Vagina (tissue), 2 donors: Measurements from ENCODE around the gene MTHFS. TPM values are rescaled to one million over a fixed set of nuclear protein-coding genes. Genes with fewer than 3 reads are reported as not detected.

Source experiments
- DNase-seq, 2 donors: peaks; one replicate each; pipeline ENCODE4 v3.0.0-alpha.2; 2017; ENCODE audit errors: extremely low spot score in 2 of 2
- H3K27ac ChIP-seq: fragments of 200-600 bp; sonication (generic); one replicate; pipeline ENCODE4 v1.5.1; 2019
- H3K27me3 ChIP-seq: fragments of 200-600 bp; sonication (generic); one replicate; pipeline ENCODE4 v1.5.1; 2019
- H3K36me3 ChIP-seq, 2 donors: fragments of 200-600 bp; sonication (generic); one replicate each; pipeline ENCODE4 v1.5.1; 2017 to 2019
- H3K4me1 ChIP-seq: fragments of 200-600 bp; sonication (generic); one replicate; pipeline ENCODE4 v1.5.1; 2019
- H3K4me3 ChIP-seq, 2 donors: fragments of 200-600 bp; sonication (generic); 1 replicate in 1 of 2; 2 replicates in 1 of 2; pipeline ENCODE4 v1.5.1; 2016 to 2019
- H3K9me3 ChIP-seq: fragments of 200-600 bp; sonication (generic); one replicate; pipeline ENCODE4 v1.5.1; 2019
- POLR2A ChIP-seq, 2 donors: fragments of 450-650 bp; IDR thresholded peaks; one replicate each; pipeline ENCODE4 v1.6.1; 2017; ENCODE audit warnings: antibody characterized with exemption in 2 of 2, mild to moderate bottlenecking in 2 of 2, moderate library complexity in 2 of 2
- POLR2AphosphoS5 ChIP-seq, 2 donors: sonication (generic); formaldehyde crosslinking; IDR thresholded peaks; one replicate each; pipeline ENCODE4 v1.9.0; 2017; ENCODE audit warnings: antibody characterized with exemption in 2 of 2, mild to moderate bottlenecking in 2 of 2, low read depth in 1 of 2; ENCODE audit not compliant: insufficient read depth in 1 of 2
- intact Hi-C: fragments of 100-400 bp; cut with DNase I; formaldehyde crosslinking; loops from one replicate; pipeline ENCODE4 v1.15.1; 2023
- total RNA-seq: library from RNA; depleted of rRNA; stranded (reverse); fragments of >200 nt; gene quantifications from one replicate; pipeline ENCODE4 v1.2.3, GENCODE V29; 2016
- TF ChIP-seq, protein P1 (sequence below), 3 experiments: fragments of 450-650 bp in 2 of 3; fragments of 200-600 bp in 1 of 3; sonication (generic) in 1 of 3; IDR thresholded peaks; one replicate each; pipeline ENCODE4 v1.5.1; 2017 to 2019; ENCODE audit warnings: antibody characterized with exemption in 3 of 3, mild to moderate bottlenecking in 2 of 3, moderate library complexity in 2 of 3

The MTHFS gene
- total RNA-seq, 1 donor from 2014 or later: 7.1 TPM

DNA sequence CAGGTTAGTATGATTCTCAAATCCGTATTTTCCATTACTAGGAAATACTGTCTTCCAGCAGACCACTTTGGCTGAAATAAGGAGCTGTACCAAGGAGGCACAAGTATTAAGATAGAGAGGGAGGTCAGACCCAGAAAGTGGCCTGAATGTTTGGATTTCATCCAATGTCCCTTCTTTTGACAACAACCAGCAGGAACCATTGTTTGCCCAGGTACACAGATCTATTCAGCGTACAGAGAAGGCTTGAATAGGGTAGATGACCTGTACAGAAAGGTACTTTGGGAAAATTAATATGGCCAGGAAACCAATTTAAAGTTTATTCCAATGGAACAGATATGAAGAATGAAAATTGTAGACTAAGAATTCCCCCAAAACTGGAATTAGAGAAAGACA, 12.6 kb downstream of the MTHFS start:
- DNase-seq: no peak
- Histone ChIP-seq H3K4me3 (no peak overlapping the region), H3K27ac (no peak overlapping the region), H3K36me3 (peaks cover 0 to 30% of the 10 kb centered on the region in 2 donors), H3K4me1 (no peaks in the 10 kb centered on the region), H3K27me3 (no peaks in the 10 kb centered on the region), H3K9me3 (no peaks in the 10 kb centered on the region)
- intact Hi-C loops: no loop called here
- TF ChIP-seq, protein P1, sequence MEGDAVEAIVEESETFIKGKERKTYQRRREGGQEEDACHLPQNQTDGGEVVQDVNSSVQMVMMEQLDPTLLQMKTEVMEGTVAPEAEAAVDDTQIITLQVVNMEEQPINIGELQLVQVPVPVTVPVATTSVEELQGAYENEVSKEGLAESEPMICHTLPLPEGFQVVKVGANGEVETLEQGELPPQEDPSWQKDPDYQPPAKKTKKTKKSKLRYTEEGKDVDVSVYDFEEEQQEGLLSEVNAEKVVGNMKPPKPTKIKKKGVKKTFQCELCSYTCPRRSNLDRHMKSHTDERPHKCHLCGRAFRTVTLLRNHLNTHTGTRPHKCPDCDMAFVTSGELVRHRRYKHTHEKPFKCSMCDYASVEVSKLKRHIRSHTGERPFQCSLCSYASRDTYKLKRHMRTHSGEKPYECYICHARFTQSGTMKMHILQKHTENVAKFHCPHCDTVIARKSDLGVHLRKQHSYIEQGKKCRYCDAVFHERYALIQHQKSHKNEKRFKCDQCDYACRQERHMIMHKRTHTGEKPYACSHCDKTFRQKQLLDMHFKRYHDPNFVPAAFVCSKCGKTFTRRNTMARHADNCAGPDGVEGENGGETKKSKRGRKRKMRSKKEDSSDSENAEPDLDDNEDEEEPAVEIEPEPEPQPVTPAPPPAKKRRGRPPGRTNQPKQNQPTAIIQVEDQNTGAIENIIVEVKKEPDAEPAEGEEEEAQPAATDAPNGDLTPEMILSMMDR (IDR thresholded peaks at IDR 0.05): no peak
- TF ChIP-seq POLR2A (IDR thresholded peaks at IDR 0.05) (no peak), POLR2AphosphoS5 (IDR thresholded peaks at IDR 0.05; ENCODE audit: insufficient read depth in 1 of 2, low read depth in 1 of 2) (no peak)

DNA sequence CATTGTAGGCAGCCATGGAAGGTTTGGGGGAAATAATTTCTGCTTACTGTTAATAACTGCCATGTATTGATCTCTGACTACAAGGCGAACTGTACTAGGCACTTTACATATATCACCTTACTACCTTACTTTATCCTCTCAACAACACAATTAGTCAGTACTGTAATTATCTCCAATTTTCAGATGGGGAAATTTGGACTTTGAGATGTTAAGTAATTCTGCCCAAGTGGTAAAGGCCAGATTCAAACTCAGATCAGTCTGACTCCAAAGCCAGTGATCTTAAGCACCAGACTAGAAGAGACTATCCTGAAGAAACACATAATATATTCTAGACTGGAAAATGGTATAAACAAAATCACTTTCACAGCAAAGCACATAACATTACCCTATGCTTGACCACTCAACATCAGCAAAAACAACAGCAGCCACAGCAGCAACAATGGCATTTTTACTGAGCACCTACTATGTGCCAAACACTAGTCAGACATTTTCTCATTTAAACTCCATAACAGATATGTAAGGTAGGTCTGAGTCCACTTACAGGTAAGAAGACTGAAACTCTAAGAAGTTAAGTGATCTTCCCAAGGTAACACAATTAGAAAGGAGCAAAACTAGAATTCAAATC, 13.1 kb downstream of the MTHFS start:
- no peak overlapping the region for H3K4me3 ChIP-seq
- H3K27me3 ChIP-seq: no peaks in the 10 kb centered on the region

DNA sequence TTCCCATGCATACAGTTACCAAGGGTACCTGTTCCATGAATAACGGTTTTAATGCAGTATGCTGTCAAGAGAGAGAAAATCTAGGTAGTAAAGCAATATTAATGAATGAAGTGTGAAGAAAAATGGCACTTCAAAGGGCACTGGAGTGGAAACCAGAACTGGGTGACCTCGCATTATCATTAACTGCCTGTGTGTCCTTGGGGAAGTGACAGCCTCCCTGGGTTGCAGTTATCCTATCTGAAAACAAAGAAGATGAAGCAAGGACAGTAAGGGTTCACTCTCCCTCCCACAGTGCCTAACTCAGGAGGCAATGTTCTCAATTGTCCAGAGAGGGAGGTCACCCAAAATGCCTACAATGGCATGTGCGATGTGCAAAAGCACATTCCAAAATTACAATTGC, 15.1 kb downstream of the MTHFS start:
- intact Hi-C loops: no loop called here

More for the DNA sequence above, 13.1 kb downstream of the MTHFS start:
- no peak for DNase-seq
- Histone ChIP-seq H3K36me3 (peaks cover 0 to 25% of the 10 kb centered on the region in 2 donors), H3K27ac (no peak overlapping the region), H3K4me1 (no peaks in the 10 kb centered on the region), H3K9me3 (no peaks in the 10 kb centered on the region)
- intact Hi-C loops: no loop called here
- TF ChIP-seq, protein P1 (IDR thresholded peaks at IDR 0.05): no peak
- TF ChIP-seq POLR2A (IDR thresholded peaks at IDR 0.05): no peak
- TF ChIP-seq POLR2AphosphoS5 (IDR thresholded peaks at IDR 0.05; ENCODE audit: insufficient read depth in 1 of 2, low read depth in 1 of 2): no peak

DNA sequence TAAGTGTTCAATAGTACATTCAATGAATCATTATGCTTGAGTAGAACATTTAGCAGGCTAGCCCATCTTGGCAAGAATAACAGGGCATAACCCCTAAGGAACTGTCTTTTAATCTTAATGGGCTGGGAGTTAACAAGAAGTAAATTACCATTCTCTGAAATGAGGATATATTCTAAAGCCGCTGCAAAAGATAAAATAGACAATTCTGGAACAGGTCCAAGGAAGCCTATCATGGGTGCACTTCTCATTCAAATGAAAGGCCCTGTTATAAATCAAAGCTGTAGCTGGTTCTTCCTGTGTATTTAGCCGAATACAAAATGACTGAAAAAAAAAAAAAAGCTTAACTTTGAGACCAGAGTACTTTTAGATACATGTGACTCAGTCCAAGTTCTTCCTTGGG, 15.6 kb downstream of the MTHFS start:
- Histone ChIP-seq H3K4me1 (no peaks in the 10 kb centered on the region), H3K36me3 (peaks cover 0 to 35% of the 10 kb centered on the region in 2 donors), H3K4me3 (no peak overlapping the region), H3K9me3 (peaks cover 2% of the 10 kb centered on the region), H3K27ac (no peak overlapping the region), H3K27me3 (no peaks in the 10 kb centered on the region)
- intact Hi-C loops: no loop called here
- DNase-seq: no peak
- TF ChIP-seq POLR2AphosphoS5 (IDR thresholded peaks at IDR 0.05; ENCODE audit: insufficient read depth in 1 of 2, low read depth in 1 of 2): no peak
- TF ChIP-seq, protein P1 (IDR thresholded peaks at IDR 0.05): no peak
- no peak for TF ChIP-seq POLR2A (IDR thresholded peaks at IDR 0.05)

More for the DNA sequence above, 15.1 kb downstream of the MTHFS start:
- Histone ChIP-seq H3K4me3 (no peak overlapping the region), H3K4me1 (no peaks in the 10 kb centered on the region), H3K27ac (no peak overlapping the region), H3K27me3 (no peaks in the 10 kb centered on the region), H3K9me3 (peaks cover 2% of the 10 kb centered on the region), H3K36me3 (peaks cover 0 to 35% of the 10 kb centered on the region in 2 donors)
- DNase-seq: no peak
- TF ChIP-seq, protein P1 (IDR thresholded peaks at IDR 0.05): no peak
- TF ChIP-seq POLR2A (IDR thresholded peaks at IDR 0.05): no peak
- TF ChIP-seq POLR2AphosphoS5 (IDR thresholded peaks at IDR 0.05; ENCODE audit: insufficient read depth in 1 of 2, low read depth in 1 of 2): no peak

DNA sequence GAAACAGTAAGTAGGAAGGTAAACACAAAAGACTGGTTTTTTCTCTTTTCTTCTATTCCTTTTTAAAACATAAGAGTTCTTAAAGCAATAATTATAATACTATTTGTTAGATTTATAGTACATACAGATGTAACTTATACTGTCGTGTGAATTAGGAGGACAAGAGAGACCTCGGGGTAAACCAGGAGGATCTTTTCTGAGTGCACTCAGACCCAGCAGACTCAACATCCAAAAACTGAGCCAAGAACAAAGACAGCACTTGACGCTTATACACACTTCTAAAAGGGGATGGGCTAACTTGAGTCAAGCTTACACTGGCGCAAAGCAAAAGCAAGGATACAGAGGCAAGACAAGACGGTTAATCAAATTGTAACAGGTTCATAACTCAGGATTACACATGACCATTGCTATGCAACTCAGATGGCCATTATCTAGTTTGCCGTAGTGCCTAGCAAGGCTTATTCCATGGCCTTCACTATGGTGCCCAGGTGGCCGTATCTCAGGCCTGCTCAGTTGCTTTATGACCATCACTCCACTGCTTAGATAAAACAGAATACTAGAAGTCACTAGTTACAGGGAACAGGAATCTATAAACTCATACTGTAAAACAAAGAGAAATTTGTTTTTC, 18.6 kb downstream of the MTHFS start:
- no peak for DNase-seq
- intact Hi-C loops: no loop called here
- Histone ChIP-seq H3K9me3 (peaks cover 9% of the 10 kb centered on the region), H3K36me3 (peaks cover 0 to 45% of the 10 kb centered on the region in 2 donors), H3K27ac (no peak overlapping the region), H3K27me3 (no peaks in the 10 kb centered on the region), H3K4me1 (no peaks in the 10 kb centered on the region), H3K4me3 (no peak overlapping the region)
- TF ChIP-seq, protein P1 (IDR thresholded peaks at IDR 0.05): no peak
- no peak for TF ChIP-seq POLR2A (IDR thresholded peaks at IDR 0.05)
- no peak for TF ChIP-seq POLR2AphosphoS5 (IDR thresholded peaks at IDR 0.05; ENCODE audit: insufficient read depth in 1 of 2, low read depth in 1 of 2)
